ENCODE measurements around the gene SLC2A13. TPM values are rescaled to one million over a fixed set of nuclear protein-coding genes. Genes with fewer than 3 reads are reported as not detected.
"Not testable (repeated sequence)": the region's sequence is repeated elsewhere in the genome, so short reads cannot be mapped to it uniquely, and the experiment has no call there.

SLC2A13 gene
- total RNA-seq, 2 donors from 2014 or later, result 3.0 TPM

DNA sequence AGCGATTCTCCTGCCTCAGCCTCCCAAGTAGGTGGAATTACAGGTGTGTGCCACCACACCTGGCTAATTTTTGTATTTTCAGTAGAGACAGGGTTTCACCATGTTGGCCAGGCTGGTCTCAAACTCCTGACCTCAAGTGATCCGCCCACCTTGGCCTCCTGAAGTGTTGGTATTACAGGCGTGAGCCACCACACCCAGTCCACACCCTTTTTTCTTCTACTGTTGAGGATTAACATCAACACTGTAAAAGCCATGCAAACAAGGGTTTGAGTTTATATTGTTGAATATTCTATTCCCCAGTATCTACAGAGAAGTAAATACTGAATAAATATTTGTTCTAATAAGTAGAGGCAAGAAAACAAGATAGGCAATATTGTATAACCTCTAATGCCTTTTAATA, 58.9 kb downstream of the SLC2A13 start:
- H3K27ac Mint-ChIP-seq; H3K36me3 Mint-ChIP-seq (ENCODE audit: low read depth); H3K9me3 ChIP-seq (ENCODE audit: control insufficient read depth, low read length, poor library complexity, severe bottlenecking); H3K27me3 Mint-ChIP-seq; H3K4me1 Mint-ChIP-seq; ATAC-seq; H3K4me3 Mint-ChIP-seq; DNase-seq: not testable (repeated sequence)

DNA sequence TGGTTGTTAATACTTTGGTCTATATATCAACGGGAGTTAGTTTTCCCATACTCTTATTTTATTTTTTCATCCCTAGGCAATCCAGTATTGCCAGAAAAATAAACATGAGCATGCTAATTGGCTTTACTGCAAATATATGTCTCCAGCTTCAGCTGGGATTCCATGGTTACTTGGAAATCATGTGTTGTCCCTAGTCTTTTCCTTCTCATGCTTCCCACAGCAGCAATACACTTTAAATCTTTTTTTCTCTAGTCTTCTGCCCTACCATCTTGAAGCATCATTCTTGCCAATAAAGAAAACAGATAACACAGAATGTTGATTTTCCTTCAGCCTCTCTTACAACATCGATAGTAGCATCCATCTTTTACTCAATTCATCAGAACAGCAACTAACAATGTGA, 60.2 kb downstream of the SLC2A13 start:
- Mint-ChIP-seq H3K4me3 (no peak overlapping the region), H3K36me3 (ENCODE audit: low read depth) (peaks cover 3% of the 10 kb centered on the region), H3K27ac (no peak overlapping the region), H3K27me3 (no peaks in the 10 kb centered on the region), H3K4me1 (peaks cover 3% of the 10 kb centered on the region)
- ATAC-seq (no peak), DNase-seq (no peak)
- H3K9me3 ChIP-seq (ENCODE audit: control insufficient read depth, low read length, poor library complexity, severe bottlenecking), result no peaks in the 10 kb centered on the region

DNA sequence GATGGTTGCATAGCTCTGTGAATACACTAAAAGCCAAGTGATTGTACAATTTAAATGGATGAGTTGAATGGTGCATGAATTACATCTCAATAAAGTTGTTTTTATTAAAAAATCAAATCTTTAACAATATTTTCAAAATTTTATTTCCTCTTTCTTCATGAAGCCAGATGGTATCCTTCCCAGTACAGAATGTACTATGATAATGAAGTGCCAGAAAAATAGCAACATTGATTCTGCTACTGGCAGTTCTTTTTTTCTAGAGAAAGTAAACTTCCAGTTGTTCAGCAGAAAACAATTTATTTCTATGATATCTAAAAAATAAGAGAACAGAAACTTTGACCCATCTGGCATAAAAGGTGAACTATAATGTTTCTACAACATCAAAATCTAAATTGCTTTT, 61.5 kb downstream of the SLC2A13 start:
- ATAC-seq (no peak), DNase-seq (no peak)

DNA sequence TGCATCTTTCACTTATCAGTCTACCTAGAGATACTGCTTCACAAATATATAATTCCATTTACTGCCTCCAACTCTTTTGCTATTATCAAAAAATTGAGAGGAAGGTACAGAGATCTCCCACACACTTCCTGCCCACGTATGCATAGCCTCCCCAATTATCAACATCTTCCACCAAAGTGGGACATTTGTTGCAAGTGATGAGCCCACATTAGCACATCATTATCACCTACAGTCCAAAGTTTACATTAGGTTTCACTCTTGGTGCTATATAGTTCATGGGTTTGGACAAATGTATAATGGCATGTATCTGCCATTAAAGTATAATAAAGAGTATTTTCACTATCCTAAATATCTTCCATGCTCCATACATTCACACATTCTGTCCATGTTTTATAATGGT, 66.3 kb downstream of the SLC2A13 start:
- Mint-ChIP-seq H3K27me3 (no peaks in the 10 kb centered on the region), H3K4me1 (peaks cover 5% of the 10 kb centered on the region), H3K27ac (no peak overlapping the region), H3K4me3 (no peak overlapping the region), H3K36me3 (ENCODE audit: low read depth) (peaks cover 3% of the 10 kb centered on the region)
- H3K9me3 ChIP-seq (ENCODE audit: control insufficient read depth, low read length, poor library complexity, severe bottlenecking), result no peaks in the 10 kb centered on the region
- DNase-seq (no peak), ATAC-seq (no peak)

More for the DNA sequence above, 61.5 kb downstream of the SLC2A13 start:
- H3K27me3 Mint-ChIP-seq, result no peaks in the 10 kb centered on the region
- peaks cover 5% of the 10 kb centered on the region for H3K4me1 Mint-ChIP-seq
- H3K36me3 Mint-ChIP-seq (ENCODE audit: low read depth), result peaks cover 3% of the 10 kb centered on the region
- H3K27ac Mint-ChIP-seq, result no peak overlapping the region
- no peak overlapping the region for H3K4me3 Mint-ChIP-seq
- no peaks in the 10 kb centered on the region for H3K9me3 ChIP-seq (ENCODE audit: control insufficient read depth, low read length, poor library complexity, severe bottlenecking)

DNA sequence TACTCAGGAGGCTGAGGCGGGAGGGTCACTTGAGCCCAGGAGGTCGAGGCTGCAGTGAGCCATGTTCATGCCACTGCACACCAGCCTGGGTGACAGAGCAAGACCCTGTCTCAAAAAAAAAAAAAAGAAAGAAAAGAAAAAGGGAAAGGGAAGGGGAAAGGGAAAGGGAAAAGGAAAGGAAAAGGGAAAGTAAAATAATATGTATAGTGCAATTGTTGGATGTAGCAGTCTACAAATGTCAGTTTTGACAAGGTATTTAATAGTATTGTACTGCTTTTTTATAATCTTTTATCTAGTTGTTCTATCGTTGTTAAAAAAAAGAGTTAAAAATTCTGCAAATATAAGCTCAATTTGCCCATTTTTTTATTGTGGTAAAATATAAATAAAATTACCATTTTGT, 67.3 kb downstream of the SLC2A13 start:
- H3K9me3 ChIP-seq (ENCODE audit: control insufficient read depth, low read length, poor library complexity, severe bottlenecking), result no peaks in the 10 kb centered on the region
- Mint-ChIP-seq H3K27me3 (no peaks in the 10 kb centered on the region), H3K27ac (no peak overlapping the region), H3K4me3 (no peak overlapping the region), H3K4me1 (peaks cover 7% of the 10 kb centered on the region), H3K36me3 (ENCODE audit: low read depth) (peaks cover 3% of the 10 kb centered on the region)
- no peak for DNase-seq
- ATAC-seq, result no peak

DNA sequence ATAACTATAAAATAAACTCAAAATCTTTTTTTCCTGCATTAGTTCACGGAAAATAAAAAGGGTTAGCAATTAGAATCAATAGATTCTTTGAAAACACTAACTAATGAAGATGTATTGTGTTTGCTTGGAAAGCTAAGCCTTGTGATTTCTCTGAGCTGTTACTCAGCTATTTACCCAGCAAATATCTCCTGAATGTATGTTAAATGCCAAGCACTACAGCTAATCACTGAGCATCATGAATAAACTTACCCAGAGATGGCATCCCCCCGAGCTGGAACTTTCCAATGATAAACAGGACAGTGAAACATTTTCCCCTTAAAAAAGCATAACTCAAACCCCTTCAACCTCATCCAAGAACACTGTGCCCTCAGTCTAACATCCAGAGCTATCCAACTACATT, 71.2 kb downstream of the SLC2A13 start:
- peaks cover 2% of the 10 kb centered on the region for H3K36me3 Mint-ChIP-seq (ENCODE audit: low read depth)
- peaks cover 6% of the 10 kb centered on the region for H3K4me1 Mint-ChIP-seq
- no peaks in the 10 kb centered on the region for H3K27me3 Mint-ChIP-seq
- H3K9me3 ChIP-seq (ENCODE audit: control insufficient read depth, low read length, poor library complexity, severe bottlenecking), result no peaks in the 10 kb centered on the region
- DNase-seq (no peak), ATAC-seq (no peak)
- H3K4me3 Mint-ChIP-seq, result no peak overlapping the region
- no peak overlapping the region for H3K27ac Mint-ChIP-seq

DNA sequence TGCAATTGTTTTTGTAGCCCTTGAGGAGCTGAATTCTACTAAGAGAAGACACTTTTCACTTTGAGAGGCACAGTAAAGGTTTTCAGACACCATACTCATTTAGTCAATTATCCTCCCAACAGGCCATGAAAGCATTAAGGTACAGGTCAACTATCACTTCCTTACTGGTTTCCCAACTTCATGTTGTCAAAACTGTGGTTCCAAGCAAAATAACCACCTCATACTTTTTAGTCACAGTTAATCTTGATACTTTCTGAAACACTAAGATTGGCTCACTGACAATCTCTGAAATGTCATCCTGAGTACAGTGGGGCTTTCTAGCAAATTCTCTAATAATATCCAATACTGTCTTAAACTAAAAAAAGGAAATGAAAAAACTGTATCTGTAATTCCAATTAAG, 71.7 kb downstream of the SLC2A13 start:
- DNase-seq (no peak), ATAC-seq (no peak)
- peaks cover 6% of the 10 kb centered on the region for H3K4me1 Mint-ChIP-seq
- H3K27me3 Mint-ChIP-seq, result no peaks in the 10 kb centered on the region
- no peak overlapping the region for H3K27ac Mint-ChIP-seq
- H3K36me3 Mint-ChIP-seq (ENCODE audit: low read depth), result peaks cover 2% of the 10 kb centered on the region
- H3K4me3 Mint-ChIP-seq, result no peak overlapping the region
- H3K9me3 ChIP-seq (ENCODE audit: control insufficient read depth, low read length, poor library complexity, severe bottlenecking), result no peaks in the 10 kb centered on the region

DNA sequence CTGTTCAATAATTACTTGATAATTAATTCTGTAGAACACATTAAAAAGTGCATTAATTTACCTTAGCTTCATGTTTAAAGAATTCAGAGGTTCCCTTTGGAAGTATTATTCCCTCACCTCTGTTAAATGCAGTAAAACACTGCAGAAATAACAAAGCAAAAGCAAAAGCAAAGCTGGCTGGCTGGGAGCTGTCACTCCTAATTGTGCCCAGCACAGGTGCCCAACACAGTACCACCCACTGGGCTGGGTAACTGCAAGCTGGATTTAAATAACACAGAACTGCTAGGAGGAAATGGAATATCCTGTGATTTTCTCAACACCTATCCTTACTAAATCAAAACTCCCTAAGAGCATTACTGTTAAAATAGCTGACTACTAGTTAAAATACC, 72.6 kb downstream of the SLC2A13 start:
- no peaks in the 10 kb centered on the region for H3K27me3 Mint-ChIP-seq
- no peak overlapping the region for H3K27ac Mint-ChIP-seq

DNA sequence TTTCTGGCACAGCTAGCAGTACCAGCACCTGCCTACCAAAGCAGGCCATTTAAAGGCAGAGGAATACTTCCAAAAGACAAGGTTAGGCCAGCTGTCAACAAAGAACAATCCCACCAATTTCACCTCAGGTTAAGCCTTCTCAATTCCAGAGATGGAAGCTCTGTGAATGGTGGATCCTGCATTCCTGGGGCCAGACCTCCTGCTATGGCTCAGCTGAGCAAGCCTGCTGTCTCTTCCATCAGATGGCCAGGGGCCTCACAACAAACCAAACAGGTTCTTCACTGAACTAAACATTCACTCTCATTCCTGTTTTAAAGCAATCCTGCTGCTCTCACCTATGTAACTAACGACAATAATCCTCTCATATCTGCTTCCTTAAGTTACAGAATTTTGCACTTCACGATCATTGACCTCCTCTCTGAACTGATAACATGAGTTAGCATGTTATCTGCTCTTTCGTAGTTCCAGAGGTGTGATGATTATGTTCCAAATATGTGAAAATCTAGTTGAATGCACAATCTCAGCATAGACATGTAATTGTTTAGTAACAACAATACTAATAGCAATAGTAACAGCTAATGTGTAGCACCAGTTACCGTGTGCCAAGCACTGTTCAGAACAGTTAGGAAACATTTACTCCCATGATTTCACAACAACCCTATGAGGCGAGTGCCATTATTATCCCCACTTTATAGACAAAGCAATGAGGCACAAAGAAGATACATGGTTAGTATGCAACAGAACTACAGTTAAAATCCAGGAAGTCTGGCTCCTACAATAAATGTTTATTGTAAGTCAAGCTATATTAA, 73.2 kb downstream of the SLC2A13 start:
- H3K4me1 Mint-ChIP-seq, result peaks cover 6% of the 10 kb centered on the region
- no peaks in the 10 kb centered on the region for H3K9me3 ChIP-seq (ENCODE audit: control insufficient read depth, low read length, poor library complexity, severe bottlenecking)
- no peak overlapping the region for H3K4me3 Mint-ChIP-seq
- H3K27ac Mint-ChIP-seq, result peak overlapping the region; percentile 41
- no peaks in the 10 kb centered on the region for H3K27me3 Mint-ChIP-seq
- DNase-seq (no peak), ATAC-seq (no peak)
- H3K36me3 Mint-ChIP-seq (ENCODE audit: low read depth), result peaks cover 2% of the 10 kb centered on the region

More for the DNA sequence above, 72.6 kb downstream of the SLC2A13 start:
- DNase-seq (no peak), ATAC-seq (no peak)
- no peaks in the 10 kb centered on the region for H3K9me3 ChIP-seq (ENCODE audit: control insufficient read depth, low read length, poor library complexity, severe bottlenecking)
- H3K4me1 Mint-ChIP-seq, result peaks cover 6% of the 10 kb centered on the region
- H3K4me3 Mint-ChIP-seq, result no peak overlapping the region
- H3K36me3 Mint-ChIP-seq (ENCODE audit: low read depth), result peaks cover 2% of the 10 kb centered on the region

DNA sequence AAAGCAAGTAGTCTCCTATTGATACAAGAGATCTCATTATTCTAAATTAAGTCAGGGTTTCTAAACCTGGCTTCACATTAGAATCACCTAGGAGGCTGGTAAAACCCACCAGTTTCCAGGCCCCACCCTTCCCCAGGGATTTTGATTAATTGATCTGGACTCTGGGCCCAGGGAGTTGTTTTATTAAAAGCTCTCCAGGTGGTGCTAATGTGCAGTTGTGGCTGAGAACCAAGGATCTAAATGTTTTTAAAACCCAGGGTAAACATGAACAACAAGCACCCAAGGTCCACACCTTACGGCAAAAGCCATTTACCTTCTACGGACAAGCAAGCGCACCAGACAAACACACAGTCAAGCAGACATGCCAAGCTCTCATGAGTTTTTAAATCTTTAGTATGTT, 73.9 kb downstream of the SLC2A13 start:
- no peak overlapping the region for H3K4me3 Mint-ChIP-seq
- H3K9me3 ChIP-seq (ENCODE audit: control insufficient read depth, low read length, poor library complexity, severe bottlenecking), result no peaks in the 10 kb centered on the region
- H3K36me3 Mint-ChIP-seq (ENCODE audit: low read depth), result peaks cover 2% of the 10 kb centered on the region
- H3K27ac Mint-ChIP-seq, result no peak overlapping the region
- H3K4me1 Mint-ChIP-seq, result peaks cover 6% of the 10 kb centered on the region
- ATAC-seq (no peak), DNase-seq (no peak)
- no peaks in the 10 kb centered on the region for H3K27me3 Mint-ChIP-seq

DNA sequence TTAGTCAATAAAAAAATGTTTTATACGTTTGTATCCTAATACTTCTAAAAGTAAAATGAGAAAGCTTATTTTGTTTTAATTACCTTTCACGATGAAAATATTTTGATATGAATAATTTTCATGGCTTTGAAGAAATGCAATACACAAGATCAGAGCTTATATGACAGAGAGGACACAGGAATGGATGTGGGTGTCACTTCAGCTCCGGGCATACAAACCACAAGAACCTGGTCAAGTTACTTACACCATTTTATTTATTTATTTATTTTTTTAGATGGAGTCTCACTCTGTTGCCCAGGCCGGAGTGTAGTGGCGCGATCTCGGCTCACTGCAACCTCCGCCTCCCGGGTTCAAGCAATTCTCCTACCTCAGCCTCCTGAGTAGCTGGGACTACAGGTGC, 74.9 kb downstream of the SLC2A13 start:
- not testable (repeated sequence) for H3K4me3 Mint-ChIP-seq; H3K4me1 Mint-ChIP-seq; DNase-seq; H3K9me3 ChIP-seq (ENCODE audit: control insufficient read depth, low read length, poor library complexity, severe bottlenecking); H3K27ac Mint-ChIP-seq; H3K27me3 Mint-ChIP-seq; H3K36me3 Mint-ChIP-seq (ENCODE audit: low read depth); ATAC-seq

DNA sequence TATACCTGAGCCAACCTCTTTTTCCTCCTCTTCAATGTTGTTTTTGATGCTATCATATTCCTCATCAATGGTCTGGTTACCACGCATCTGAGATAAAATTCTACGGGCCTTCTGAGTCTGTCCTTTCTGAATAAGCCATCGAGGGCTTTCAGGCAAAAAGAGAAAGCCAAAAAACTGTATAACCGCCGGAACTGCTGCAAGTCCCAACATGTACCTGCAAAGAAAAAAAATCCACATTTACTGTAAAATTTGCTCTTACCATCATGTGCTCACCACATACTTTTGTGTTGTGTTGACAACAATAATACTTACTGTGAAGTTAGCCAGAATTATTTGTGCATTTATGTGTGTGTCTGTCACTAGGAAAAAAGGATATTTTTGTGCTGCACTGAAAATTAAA, 77.6 kb downstream of the SLC2A13 start:
- H3K27ac Mint-ChIP-seq, result no peak overlapping the region
- no peak for ATAC-seq
- H3K36me3 Mint-ChIP-seq (ENCODE audit: low read depth), result peaks cover 2% of the 10 kb centered on the region
- DNase-seq, result no peak
- H3K9me3 ChIP-seq (ENCODE audit: control insufficient read depth, low read length, poor library complexity, severe bottlenecking), result no peaks in the 10 kb centered on the region
- no peak overlapping the region for H3K4me3 Mint-ChIP-seq
- peaks cover 13% of the 10 kb centered on the region for H3K4me1 Mint-ChIP-seq
- H3K27me3 Mint-ChIP-seq, result no peaks in the 10 kb centered on the region

DNA sequence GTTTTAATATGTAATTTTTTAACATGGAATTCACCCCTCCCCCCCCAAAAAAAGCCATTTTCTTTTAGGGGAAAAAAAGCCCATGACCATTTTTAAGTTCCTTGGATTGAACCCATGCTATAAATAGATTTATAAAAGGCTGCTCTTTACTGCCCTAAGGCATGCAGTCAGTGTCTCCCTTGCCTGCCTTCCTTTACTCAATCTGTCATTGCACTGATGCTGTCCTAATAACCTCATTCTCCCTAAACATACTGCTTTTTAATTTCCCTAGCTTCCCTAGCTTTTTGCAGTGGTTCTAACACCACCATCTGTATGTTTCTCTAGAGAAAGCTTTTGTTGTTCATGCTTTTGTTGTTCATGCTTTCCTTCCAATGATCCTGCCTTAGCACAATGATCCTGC, 83.0 kb downstream of the SLC2A13 start:
- Mint-ChIP-seq H3K36me3 (ENCODE audit: low read depth) (peaks cover 2% of the 10 kb centered on the region), H3K27ac (no peak overlapping the region), H3K4me3 (no peak overlapping the region), H3K27me3 (no peaks in the 10 kb centered on the region), H3K4me1 (peaks cover 9% of the 10 kb centered on the region)
- H3K9me3 ChIP-seq (ENCODE audit: control insufficient read depth, low read length, poor library complexity, severe bottlenecking), result no peaks in the 10 kb centered on the region
- ATAC-seq, result no peak
- DNase-seq, result no peak

DNA sequence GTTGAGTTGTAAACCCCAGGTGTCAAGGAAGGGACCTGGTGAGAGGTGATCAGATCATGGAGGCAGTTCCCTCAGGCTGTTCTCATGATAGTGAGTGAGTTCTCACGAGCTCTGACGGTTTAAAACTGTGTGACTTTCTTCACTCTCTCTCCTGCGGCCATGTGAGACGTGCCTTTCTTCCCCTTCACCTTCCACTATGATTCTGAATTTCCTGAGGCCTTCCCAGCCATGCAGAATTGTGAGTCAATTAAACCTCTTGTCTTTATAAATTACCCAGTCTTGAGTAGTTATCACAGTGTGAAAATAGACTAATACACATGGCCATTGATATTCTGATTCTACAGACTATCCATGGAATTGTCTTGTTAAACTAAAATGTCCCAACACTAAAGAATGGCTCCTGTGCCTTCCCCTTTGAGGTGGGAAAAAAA, 85.6 kb downstream of the SLC2A13 start:
- no peaks in the 10 kb centered on the region for H3K9me3 ChIP-seq (ENCODE audit: control insufficient read depth, low read length, poor library complexity, severe bottlenecking)
- H3K36me3 Mint-ChIP-seq (ENCODE audit: low read depth), result peaks cover 2% of the 10 kb centered on the region
- H3K27ac Mint-ChIP-seq, result no peak overlapping the region
- H3K4me3 Mint-ChIP-seq, result no peak overlapping the region
- H3K27me3 Mint-ChIP-seq, result no peaks in the 10 kb centered on the region
- peaks cover 12% of the 10 kb centered on the region for H3K4me1 Mint-ChIP-seq
- no peak for ATAC-seq
- no peak for DNase-seq

Data from T-helper 17 cell (primary cell).